Panc1 (cell line): ENCODE results near the gene RAP1GDS1. TPM values are rescaled to one million over a fixed set of nuclear protein-coding genes. Genes with fewer than 3 reads are reported as not detected.
"Not testable (repeated sequence)": the region's sequence is repeated elsewhere in the genome, so short reads cannot be mapped to it uniquely, and the experiment has no call there.

ENCODE experiments used
- ATAC-seq: fragments of 200-7000 bp; cut with Tn5 transposase; 2 replicates; pipeline ENCODE4 v1.9.1; 2020; ENCODE audit warnings: mild to moderate bottlenecking, moderate library complexity
- BruUV-seq: library from RNA; stranded (reverse); fragments of 400-500 nt; replicated peaks from 2 replicates; lab custom pipeline; 2021; lab: Mats Ljungman, UMichigan
- CTCF ChIA-PET: fragments of 300-600 bp; sonication (Branson Sonifier 250); formaldehyde crosslinking; loops from one replicate; lab custom pipeline; 2022; ENCODE audit warnings: antibody characterized with exemption; lab: Charles Lee
- POLR2A ChIA-PET: fragments of 300-600 bp; sonication (Branson Sonifier 250); formaldehyde crosslinking; loops from one replicate; lab custom pipeline; 2022; ENCODE audit warnings: antibody characterized with exemption; lab: Charles Lee
- DNase-seq: peaks from one replicate; pipeline ENCODE4 v3.0.0-alpha.2; 2010; ENCODE audit warnings: low read depth, low spot score
- H3K27ac ChIP-seq: 2 replicates; pipeline ENCODE4 v1.5.1; 2011; ENCODE audit warnings: mild to moderate bottlenecking, low read length, inconsistent platforms
- H3K27me3 ChIP-seq: fragments of 200-500 bp; sonication (Bioruptor generic); 2 replicates; pipeline ENCODE4 v1.6.0; 2014; ENCODE audit warnings: low read length, inconsistent platforms; ENCODE audit not compliant: control insufficient read depth, insufficient read depth
- H3K36me3 ChIP-seq: fragments of 200-500 bp; sonication (Bioruptor generic); 2 replicates; pipeline ENCODE4 v1.5.1; 2014; ENCODE audit warnings: inconsistent platforms, mild to moderate bottlenecking, low read length, moderate library complexity; ENCODE audit not compliant: control insufficient read depth, insufficient read depth
- H3K4me1 ChIP-seq: 2 replicates; pipeline ENCODE4 v1.5.1; 2011; ENCODE audit warnings: inconsistent platforms, mild to moderate bottlenecking, low read length, moderate library complexity; ENCODE audit not compliant: control insufficient read depth, insufficient read depth
- H3K4me3 ChIP-seq, 2 experiments: 2 replicates each; pipeline ENCODE4 v1.5.1; 2011 to 2012; ENCODE audit warnings: low read depth in 2 of 2, low read length in 2 of 2, mild to moderate bottlenecking in 2 of 2, inconsistent platforms in 1 of 2, moderate library complexity in 1 of 2
- H3K9me3 ChIP-seq: fragments of 200-500 bp; sonication (Bioruptor generic); 2 replicates; pipeline ENCODE4 v1.5.1; 2014; ENCODE audit warnings: low read depth, mild to moderate bottlenecking, inconsistent platforms, low read length, moderate library complexity; ENCODE audit not compliant: control insufficient read depth, insufficient read depth
- POLR2AphosphoS5 ChIP-seq: IDR thresholded peaks from 2 replicates; pipeline ENCODE4 v1.6.1; 2012; ENCODE audit warnings: mild to moderate bottlenecking, low read depth, low read length, moderate library complexity
- SIN3A ChIP-seq: IDR thresholded peaks from 2 replicates; pipeline ENCODE4 v1.6.1; 2012; ENCODE audit warnings: low read depth, mild to moderate bottlenecking, low read length, moderate library complexity, borderline replicate concordance; ENCODE audit not compliant: insufficient read depth
- TCF7L2 ChIP-seq: IDR thresholded peaks from 2 replicates; pipeline ENCODE4 v1.6.1; 2011; ENCODE audit warnings: mild to moderate bottlenecking, low read depth, low read length, inconsistent platforms
- in situ Hi-C: cut with HindIII; loops from 2 replicates; pipeline ENCODE4 v1.10.0; 2016; ENCODE audit warnings: low sequenced_read_pairs, low pct_unique_long_range_greater_than_20kb
- intact Hi-C: fragments of 100-400 bp; cut with micrococcal nuclease; formaldehyde crosslinking; loops from one replicate; pipeline ENCODE4 v1.10.0; 2022; ENCODE audit not compliant: unreplicated experiment
- total RNA-seq: library from RNA; stranded (reverse); gene quantifications from one replicate; pipeline ENCODE4 v1.2.1, GENCODE V29; 2021; ENCODE audit not compliant: unreplicated experiment
- TF ChIP-seq, protein P1 (sequence below): fragments of 450-650 bp; IDR thresholded peaks from 2 replicates; pipeline ENCODE4 v1.5.1; 2017; ENCODE audit warnings: mild to moderate bottlenecking
- TF ChIP-seq, protein P2 (sequence below), 2 experiments: IDR thresholded peaks; 2 replicates each; pipeline ENCODE4 v1.6.1; 2011 to 2012; ENCODE audit warnings: low read depth in 2 of 2, control low read depth in 1 of 2, low read length in 1 of 2, mild to moderate bottlenecking in 1 of 2, moderate library complexity in 1 of 2; ENCODE audit not compliant: insufficient read depth in 1 of 2

The RAP1GDS1 gene
- total RNA-seq, 1 experiment from 2014 or later, result 39.7 TPM

- Histone ChIP-seq H3K27ac (no peak overlapping the region), H3K4me3 (no peak overlapping the region), H3K9me3 (no peaks in the 10 kb centered on the region), H3K27me3 (no peaks in the 10 kb centered on the region), H3K4me1 (no peaks in the 10 kb centered on the region), H3K36me3 (no peaks in the 10 kb centered on the region)
- DNase-seq, result no peak
- no peak for ATAC-seq
- BruUV-seq, result no TSS peak
- ChIA-PET POLR2A (no interaction called here), CTCF (no interaction called here)
- intact Hi-C loops, result no loop called here
- in situ Hi-C loops, result no loop called here
- no peak for TF ChIP-seq SIN3A
- TF ChIP-seq, protein P1, sequence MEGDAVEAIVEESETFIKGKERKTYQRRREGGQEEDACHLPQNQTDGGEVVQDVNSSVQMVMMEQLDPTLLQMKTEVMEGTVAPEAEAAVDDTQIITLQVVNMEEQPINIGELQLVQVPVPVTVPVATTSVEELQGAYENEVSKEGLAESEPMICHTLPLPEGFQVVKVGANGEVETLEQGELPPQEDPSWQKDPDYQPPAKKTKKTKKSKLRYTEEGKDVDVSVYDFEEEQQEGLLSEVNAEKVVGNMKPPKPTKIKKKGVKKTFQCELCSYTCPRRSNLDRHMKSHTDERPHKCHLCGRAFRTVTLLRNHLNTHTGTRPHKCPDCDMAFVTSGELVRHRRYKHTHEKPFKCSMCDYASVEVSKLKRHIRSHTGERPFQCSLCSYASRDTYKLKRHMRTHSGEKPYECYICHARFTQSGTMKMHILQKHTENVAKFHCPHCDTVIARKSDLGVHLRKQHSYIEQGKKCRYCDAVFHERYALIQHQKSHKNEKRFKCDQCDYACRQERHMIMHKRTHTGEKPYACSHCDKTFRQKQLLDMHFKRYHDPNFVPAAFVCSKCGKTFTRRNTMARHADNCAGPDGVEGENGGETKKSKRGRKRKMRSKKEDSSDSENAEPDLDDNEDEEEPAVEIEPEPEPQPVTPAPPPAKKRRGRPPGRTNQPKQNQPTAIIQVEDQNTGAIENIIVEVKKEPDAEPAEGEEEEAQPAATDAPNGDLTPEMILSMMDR, result no peak
- no peak for TF ChIP-seq POLR2AphosphoS5
- TF ChIP-seq TCF7L2, result no peak
- TF ChIP-seq, protein P2, sequence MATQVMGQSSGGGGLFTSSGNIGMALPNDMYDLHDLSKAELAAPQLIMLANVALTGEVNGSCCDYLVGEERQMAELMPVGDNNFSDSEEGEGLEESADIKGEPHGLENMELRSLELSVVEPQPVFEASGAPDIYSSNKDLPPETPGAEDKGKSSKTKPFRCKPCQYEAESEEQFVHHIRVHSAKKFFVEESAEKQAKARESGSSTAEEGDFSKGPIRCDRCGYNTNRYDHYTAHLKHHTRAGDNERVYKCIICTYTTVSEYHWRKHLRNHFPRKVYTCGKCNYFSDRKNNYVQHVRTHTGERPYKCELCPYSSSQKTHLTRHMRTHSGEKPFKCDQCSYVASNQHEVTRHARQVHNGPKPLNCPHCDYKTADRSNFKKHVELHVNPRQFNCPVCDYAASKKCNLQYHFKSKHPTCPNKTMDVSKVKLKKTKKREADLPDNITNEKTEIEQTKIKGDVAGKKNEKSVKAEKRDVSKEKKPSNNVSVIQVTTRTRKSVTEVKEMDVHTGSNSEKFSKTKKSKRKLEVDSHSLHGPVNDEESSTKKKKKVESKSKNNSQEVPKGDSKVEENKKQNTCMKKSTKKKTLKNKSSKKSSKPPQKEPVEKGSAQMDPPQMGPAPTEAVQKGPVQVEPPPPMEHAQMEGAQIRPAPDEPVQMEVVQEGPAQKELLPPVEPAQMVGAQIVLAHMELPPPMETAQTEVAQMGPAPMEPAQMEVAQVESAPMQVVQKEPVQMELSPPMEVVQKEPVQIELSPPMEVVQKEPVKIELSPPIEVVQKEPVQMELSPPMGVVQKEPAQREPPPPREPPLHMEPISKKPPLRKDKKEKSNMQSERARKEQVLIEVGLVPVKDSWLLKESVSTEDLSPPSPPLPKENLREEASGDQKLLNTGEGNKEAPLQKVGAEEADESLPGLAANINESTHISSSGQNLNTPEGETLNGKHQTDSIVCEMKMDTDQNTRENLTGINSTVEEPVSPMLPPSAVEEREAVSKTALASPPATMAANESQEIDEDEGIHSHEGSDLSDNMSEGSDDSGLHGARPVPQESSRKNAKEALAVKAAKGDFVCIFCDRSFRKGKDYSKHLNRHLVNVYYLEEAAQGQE (IDR thresholded peaks at IDR 0.05; ENCODE audit: insufficient read depth in 1 of 2, low read depth in 2 of 2, low read length in 1 of 2), result no peak
Measured at GRCh38 chr4:98285676-98286075, 24.5 kb downstream of the RAP1GDS1 start.

GRCh38 chr4:98287328-98287727 lies 26.1 kb downstream of the RAP1GDS1 start:
- Histone ChIP-seq H3K36me3 (no peaks in the 10 kb centered on the region), H3K4me3 (no peak overlapping the region), H3K9me3 (no peaks in the 10 kb centered on the region), H3K4me1 (no peaks in the 10 kb centered on the region), H3K27ac (no peak overlapping the region), H3K27me3 (no peaks in the 10 kb centered on the region)
- intact Hi-C loops (no loop called here), in situ Hi-C loops (no loop called here)
- TF ChIP-seq SIN3A (no peak), POLR2AphosphoS5 (no peak), TCF7L2 (no peak)
- TF ChIP-seq, protein P2 (IDR thresholded peaks at IDR 0.05; ENCODE audit: insufficient read depth in 1 of 2, low read depth in 2 of 2, low read length in 1 of 2), result no peak
- TF ChIP-seq, protein P1, result no peak
- ChIA-PET POLR2A (no interaction called here), CTCF (no interaction called here)
- no peak for ATAC-seq
- BruUV-seq, result no TSS peak
- DNase-seq, result no peak

- ATAC-seq, BruUV-seq, H3K27ac ChIP-seq, DNase-seq, CTCF ChIA-PET, in situ Hi-C loops, H3K9me3 ChIP-seq, intact Hi-C loops, H3K36me3 ChIP-seq, H3K4me3 ChIP-seq, H3K27me3 ChIP-seq, POLR2A ChIA-PET, H3K4me1 ChIP-seq: not testable (repeated sequence)
Measured at GRCh38 chr4:98288671-98289070, 27.5 kb downstream of the RAP1GDS1 start.
